OCI-LY3 (cell line): ENCODE results near the gene ADIRF.
"Not testable (repeated sequence)": the region's sequence is repeated elsewhere in the genome, so short reads cannot be mapped to it uniquely, and the experiment has no call there.

Source experiments
- CTCF ChIP-seq: fragments of 200-600, 300-600 bp; sonication (generic); IDR thresholded peaks from 2 replicates; pipeline ENCODE4 v1.5.1; 2014; ENCODE audit warnings: antibody characterized with exemption, low read length, low read depth
- EZH2phosphoT487 ChIP-seq: fragments of 200-600 bp; shearing (Covaris generic); IDR thresholded peaks from 2 replicates; pipeline ENCODE4 v1.6.1; 2018; ENCODE audit warnings: antibody characterized with exemption, mixed run types, low read depth

GRCh38 chr10:86999802-87000403, 31.6 kb downstream of the ADIRF start:
- TF ChIP-seq CTCF, EZH2phosphoT487: not testable (repeated sequence)
